A673 (cell line): ENCODE data around the gene TCTN3.

ENCODE experiments used
- CTCF ChIP-seq: fragments of 300-800, 200-600 bp; sonication (generic); conservative IDR thresholded peaks from 2 replicates; pipeline ENCODE4 v1.5.1; 2017; ENCODE audit warnings: low read depth, mild to moderate bottlenecking, antibody characterized with exemption, low read length, moderate library complexity, mixed read lengths
- EZH2 ChIP-seq: fragments of 200-600 bp; sonication (generic); IDR thresholded peaks from 2 replicates; pipeline ENCODE4 v1.6.1; 2017; ENCODE audit warnings: borderline replicate concordance, low read depth, mild to moderate bottlenecking, mixed read lengths, antibody characterized with exemption, low read length; ENCODE audit not compliant: poor library complexity, severe bottlenecking

- TF ChIP-seq EZH2 (no peak), CTCF (no peak)
Observed at GRCh38 chr10:95730233-95730632, 36.5 kb upstream of the TCTN3 start.
